ENCODE results near the gene RASL12. TPM values are rescaled to one million over a fixed set of nuclear protein-coding genes. Genes with fewer than 3 reads are reported as not detected.

Gene RASL12
- total RNA-seq, 1 donor = 0.36 TPM

DNA sequence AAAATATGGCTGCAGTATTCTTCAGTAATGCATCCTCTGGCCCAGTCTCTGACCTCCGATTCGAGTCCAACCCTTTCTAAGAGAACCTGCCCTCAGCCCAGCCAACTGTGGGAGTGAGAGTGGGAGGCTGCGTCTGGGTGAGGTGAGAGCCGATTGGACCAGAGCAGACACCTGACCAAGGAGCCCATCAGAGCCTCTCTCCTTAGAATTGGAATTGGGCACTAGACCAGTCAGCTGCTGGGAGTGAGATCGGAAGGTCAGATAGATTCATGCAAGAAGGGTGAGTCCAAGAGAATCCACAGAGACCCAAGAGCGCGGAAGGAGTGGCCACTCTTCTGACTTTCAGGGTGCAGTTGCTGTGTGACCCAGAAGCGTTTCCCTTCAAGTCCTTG lies 10.2 kb downstream of the RASL12 start:
- Histone ChIP-seq H3K9me3 (ENCODE audit: low read depth, low read length) (no peaks in the 10 kb centered on the region), H2AFZ (ENCODE audit: low read length) (no peak overlapping the region), H3K27ac (ENCODE audit: low read depth, low read length) (no peak overlapping the region), H3K27me3 (ENCODE audit: insufficient read depth, low read length) (peaks cover 14% of the 10 kb centered on the region), H3K79me2 (ENCODE audit: insufficient read depth, low read length) (no peaks in the 10 kb centered on the region), H4K20me1 (ENCODE audit: insufficient read depth, low read length) (no peaks in the 10 kb centered on the region), H3K4me2 (ENCODE audit: insufficient read depth, low read length) (no peak overlapping the region), H3K36me3 (ENCODE audit: insufficient read depth, low read length) (no peaks in the 10 kb centered on the region), H3K4me3 (ENCODE audit: insufficient read depth, low read length) (no peak overlapping the region), H3K4me1 (ENCODE audit: insufficient read depth, low read length) (peaks cover 4% of the 10 kb centered on the region)
- TF ChIP-seq, protein P1, sequence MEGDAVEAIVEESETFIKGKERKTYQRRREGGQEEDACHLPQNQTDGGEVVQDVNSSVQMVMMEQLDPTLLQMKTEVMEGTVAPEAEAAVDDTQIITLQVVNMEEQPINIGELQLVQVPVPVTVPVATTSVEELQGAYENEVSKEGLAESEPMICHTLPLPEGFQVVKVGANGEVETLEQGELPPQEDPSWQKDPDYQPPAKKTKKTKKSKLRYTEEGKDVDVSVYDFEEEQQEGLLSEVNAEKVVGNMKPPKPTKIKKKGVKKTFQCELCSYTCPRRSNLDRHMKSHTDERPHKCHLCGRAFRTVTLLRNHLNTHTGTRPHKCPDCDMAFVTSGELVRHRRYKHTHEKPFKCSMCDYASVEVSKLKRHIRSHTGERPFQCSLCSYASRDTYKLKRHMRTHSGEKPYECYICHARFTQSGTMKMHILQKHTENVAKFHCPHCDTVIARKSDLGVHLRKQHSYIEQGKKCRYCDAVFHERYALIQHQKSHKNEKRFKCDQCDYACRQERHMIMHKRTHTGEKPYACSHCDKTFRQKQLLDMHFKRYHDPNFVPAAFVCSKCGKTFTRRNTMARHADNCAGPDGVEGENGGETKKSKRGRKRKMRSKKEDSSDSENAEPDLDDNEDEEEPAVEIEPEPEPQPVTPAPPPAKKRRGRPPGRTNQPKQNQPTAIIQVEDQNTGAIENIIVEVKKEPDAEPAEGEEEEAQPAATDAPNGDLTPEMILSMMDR (IDR thresholded peaks at IDR 0.05; ENCODE audit: extremely low read depth, low read depth, low read length) = no peak
- no peak for DNase-seq (ENCODE audit: insufficient read length, low spot score, missing footprints)

DNA sequence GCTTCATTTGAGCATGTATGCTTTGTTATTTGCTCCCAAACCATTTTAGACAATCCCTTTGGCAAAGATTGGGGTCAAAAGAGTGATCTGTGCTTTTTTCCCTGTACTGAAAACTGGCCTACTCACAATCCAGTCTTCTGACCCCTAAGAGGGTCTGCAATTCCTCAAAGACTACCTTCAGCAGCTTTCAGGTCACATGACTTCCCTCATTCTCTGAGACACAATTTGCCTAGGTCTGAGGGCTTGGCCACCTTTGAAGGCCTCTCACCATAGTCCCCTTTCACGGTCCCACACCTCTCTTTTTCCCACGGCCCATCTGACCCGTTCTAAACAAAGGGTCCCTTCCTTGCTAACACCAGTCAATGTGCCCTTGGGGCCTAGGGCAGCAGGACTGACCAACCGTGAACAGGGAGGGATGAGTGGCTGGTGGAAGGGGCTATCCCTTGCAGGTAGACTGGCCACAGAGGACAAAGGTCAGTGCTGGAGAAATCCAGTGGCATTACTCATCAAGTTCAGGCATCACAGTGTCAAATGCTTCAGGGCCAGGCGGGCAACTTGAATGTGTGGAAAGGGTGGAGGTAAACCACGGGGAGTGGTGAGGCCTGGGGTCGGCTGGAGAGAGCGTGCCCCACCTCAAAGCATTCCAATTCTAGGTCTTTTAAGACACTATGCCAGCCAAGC lies 10.8 kb downstream of the RASL12 start:
- Histone ChIP-seq H3K4me3 (ENCODE audit: insufficient read depth, low read length) (no peak overlapping the region), H3K79me2 (ENCODE audit: insufficient read depth, low read length) (no peaks in the 10 kb centered on the region), H3K4me2 (ENCODE audit: insufficient read depth, low read length) (no peak overlapping the region), H3K9me3 (ENCODE audit: low read depth, low read length) (no peaks in the 10 kb centered on the region), H4K20me1 (ENCODE audit: insufficient read depth, low read length) (no peaks in the 10 kb centered on the region), H3K36me3 (ENCODE audit: insufficient read depth, low read length) (no peaks in the 10 kb centered on the region), H2AFZ (ENCODE audit: low read length) (no peak overlapping the region), H3K4me1 (ENCODE audit: insufficient read depth, low read length) (peaks cover 4% of the 10 kb centered on the region), H3K27me3 (ENCODE audit: insufficient read depth, low read length) (peaks cover 9% of the 10 kb centered on the region), H3K27ac (ENCODE audit: low read depth, low read length) (no peak overlapping the region)
- DNase-seq (ENCODE audit: insufficient read length, low spot score, missing footprints) = no peak
- TF ChIP-seq, protein P1 (IDR thresholded peaks at IDR 0.05; ENCODE audit: extremely low read depth, low read depth, low read length) = no peak

DNA sequence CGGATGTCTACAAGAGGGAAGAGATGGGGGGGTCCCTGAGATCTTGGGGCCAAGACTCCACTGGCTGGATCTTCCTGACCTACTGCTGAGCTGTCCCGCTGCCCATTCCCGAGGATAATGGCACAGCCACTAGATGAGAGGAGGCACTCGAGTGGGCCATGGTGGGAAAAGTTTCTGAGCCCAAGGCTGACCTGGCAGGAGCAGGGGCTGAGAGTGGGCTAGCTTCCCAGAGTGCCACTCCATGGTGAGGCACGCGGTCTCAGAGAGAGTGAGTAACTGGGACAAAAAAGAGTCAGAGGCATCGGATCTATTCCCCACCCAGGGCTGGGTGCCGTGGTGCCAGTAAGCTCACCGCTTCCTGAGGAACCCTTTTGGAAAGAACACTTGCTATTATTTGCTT lies 11.7 kb downstream of the RASL12 start:
- TF ChIP-seq, protein P1 (IDR thresholded peaks at IDR 0.05; ENCODE audit: extremely low read depth, low read depth, low read length) = no peak
- Histone ChIP-seq H3K79me2 (ENCODE audit: insufficient read depth, low read length) (no peaks in the 10 kb centered on the region), H3K4me3 (ENCODE audit: insufficient read depth, low read length) (no peak overlapping the region), H2AFZ (ENCODE audit: low read length) (no peak overlapping the region), H3K4me2 (ENCODE audit: insufficient read depth, low read length) (no peak overlapping the region), H4K20me1 (ENCODE audit: insufficient read depth, low read length) (no peaks in the 10 kb centered on the region), H3K36me3 (ENCODE audit: insufficient read depth, low read length) (no peaks in the 10 kb centered on the region), H3K27ac (ENCODE audit: low read depth, low read length) (no peak overlapping the region), H3K9me3 (ENCODE audit: low read depth, low read length) (no peaks in the 10 kb centered on the region), H3K4me1 (ENCODE audit: insufficient read depth, low read length) (peaks cover 4% of the 10 kb centered on the region), H3K27me3 (ENCODE audit: insufficient read depth, low read length) (peaks cover 7% of the 10 kb centered on the region)
- no peak for DNase-seq (ENCODE audit: insufficient read length, low spot score, missing footprints)

DNA sequence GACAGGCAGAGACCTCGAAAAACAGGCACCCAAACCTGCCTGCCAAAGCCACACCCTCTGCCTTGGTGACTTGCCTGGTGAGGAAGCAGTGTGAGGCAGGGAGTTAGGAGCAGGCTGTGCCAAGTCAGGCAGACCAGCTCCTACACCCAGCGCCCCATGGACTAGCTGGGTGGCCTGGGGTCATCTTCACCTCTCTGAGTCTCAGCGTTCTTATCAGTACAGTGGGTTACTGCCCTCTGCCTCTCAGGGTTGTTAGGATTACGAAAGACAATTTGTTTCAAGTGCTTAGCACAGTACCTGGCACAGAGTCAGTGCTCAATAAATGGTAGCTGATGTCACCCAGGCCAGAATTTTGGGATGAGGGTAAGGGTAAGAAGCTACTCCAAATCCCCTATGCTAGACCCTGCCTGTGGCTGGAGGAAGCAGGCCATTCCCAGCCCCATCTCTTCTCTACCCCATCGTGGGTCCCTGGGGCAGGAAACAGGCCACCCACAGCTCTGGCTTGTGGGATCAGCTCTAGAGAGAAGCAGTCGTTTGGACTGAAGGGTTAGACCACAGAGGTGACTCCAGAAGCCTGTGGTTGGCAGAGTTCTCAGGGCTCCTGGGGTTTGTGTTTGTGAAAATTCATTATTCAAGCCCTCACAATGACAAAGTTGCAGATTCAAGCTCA lies 12.5 kb downstream of the RASL12 start:
- H3K4me3 ChIP-seq (ENCODE audit: insufficient read depth, low read length) = no peak overlapping the region
- H3K27ac ChIP-seq (ENCODE audit: low read depth, low read length) = no peak overlapping the region
- peaks cover 4% of the 10 kb centered on the region for H3K27me3 ChIP-seq (ENCODE audit: insufficient read depth, low read length)
- H3K4me1 ChIP-seq (ENCODE audit: insufficient read depth, low read length) = peaks cover 4% of the 10 kb centered on the region
- TF ChIP-seq, protein P1 (IDR thresholded peaks at IDR 0.05; ENCODE audit: extremely low read depth, low read depth, low read length) = no peak
- H3K4me2 ChIP-seq (ENCODE audit: insufficient read depth, low read length) = no peak overlapping the region
- no peaks in the 10 kb centered on the region for H3K9me3 ChIP-seq (ENCODE audit: low read depth, low read length)
- no peaks in the 10 kb centered on the region for H3K36me3 ChIP-seq (ENCODE audit: insufficient read depth, low read length)
- no peaks in the 10 kb centered on the region for H3K79me2 ChIP-seq (ENCODE audit: insufficient read depth, low read length)
- no peaks in the 10 kb centered on the region for H4K20me1 ChIP-seq (ENCODE audit: insufficient read depth, low read length)
- no peak overlapping the region for H2AFZ ChIP-seq (ENCODE audit: low read length)
- no peak for DNase-seq (ENCODE audit: insufficient read length, low spot score, missing footprints)
